Activated B cell treated with CpG ODN at 0.5 μM for 24 hours (primary cell): ENCODE data around the gene PADI6. TPM values are rescaled to one million over a fixed set of nuclear protein-coding genes. Genes with fewer than 3 reads are reported as not detected.

Experiments used
- ATAC-seq: fragments of 200-7000 bp; cut with Tn5 transposase; one replicate; pipeline ENCODE4 v1.10.0; 2021; ENCODE audit warnings: low read depth, mild to moderate bottlenecking, moderate library complexity
- CTCF ChIA-PET: fragments of 350-600 bp; sonication (Branson Sonifier 250); formaldehyde crosslinking; loops from one replicate; lab custom pipeline; 2021; ENCODE audit warnings: antibody characterized with exemption; lab: Charles Lee
- POLR2A ChIA-PET: fragments of 350-600 bp; sonication (Branson Sonifier 250); formaldehyde crosslinking; loops from one replicate; lab custom pipeline; 2021; ENCODE audit warnings: antibody characterized with exemption; lab: Charles Lee
- DNase-seq: peaks from one replicate; pipeline ENCODE4 v3.0.0; 2022
- H3K27ac Mint-ChIP-seq: one replicate; pipeline ENCODE4 v1.8.0; 2020; ENCODE audit warnings: mixed read lengths
- H3K27me3 Mint-ChIP-seq: one replicate; pipeline ENCODE4 v1.8.0; 2021; ENCODE audit warnings: mixed read lengths
- H3K36me3 Mint-ChIP-seq: one replicate; pipeline ENCODE4 v1.8.0; 2021; ENCODE audit warnings: low read depth, mixed read lengths
- H3K4me1 Mint-ChIP-seq: one replicate; pipeline ENCODE4 v1.8.0; 2021; ENCODE audit warnings: mixed read lengths
- H3K4me3 Mint-ChIP-seq: one replicate; pipeline ENCODE4 v1.8.0; 2020; ENCODE audit warnings: mild to moderate bottlenecking, mixed read lengths
- H3K9me3 Mint-ChIP-seq: one replicate; pipeline ENCODE4 v1.8.0; 2020; ENCODE audit warnings: mixed read lengths
- CTCF ChIP-seq: fragments of 200-600 bp; IDR thresholded peaks from one replicate; pipeline ENCODE4 v1.8.0; 2022; ENCODE audit warnings: antibody characterized with exemption, mild to moderate bottlenecking
- intact Hi-C: fragments of 100-400 bp; cut with micrococcal nuclease; formaldehyde crosslinking; loops from one replicate; pipeline ENCODE4 v1.15.1; 2024
- total RNA-seq: library from RNA; stranded (reverse); gene quantifications from 2 replicates; pipeline ENCODE4 v1.2.3, GENCODE V29; 2022

PADI6 gene
- total RNA-seq, 1 donor from 2014 or later: not detected

- no peak overlapping the region for H3K4me3 Mint-ChIP-seq
- CTCF ChIA-PET: no interaction called here
- no peaks in the 10 kb centered on the region for H3K9me3 Mint-ChIP-seq
- POLR2A ChIA-PET: no interaction called here
- no peak overlapping the region for H3K27ac Mint-ChIP-seq
- no peak for TF ChIP-seq CTCF
- intact Hi-C loops: no loop called here
- peaks cover 10% of the 10 kb centered on the region for H3K27me3 Mint-ChIP-seq
- DNase-seq (no peak), ATAC-seq (no peak)
- peaks cover 3% of the 10 kb centered on the region for H3K4me1 Mint-ChIP-seq
- H3K36me3 Mint-ChIP-seq: no peaks in the 10 kb centered on the region
Observed at GRCh38 chr1:17447501-17447992, 75.6 kb downstream of the PADI6 start.

Other genes starting within 250 kb of the PADI6 start
- not detected in 2 replicates for gene PADI1, start 167.1 kb upstream of the PADI6 start, total RNA-seq
- not detected in 2 replicates for gene PADI3, start 123.1 kb upstream of the PADI6 start, total RNA-seq
- gene PADI4, start 64.0 kb upstream of the PADI6 start, total RNA-seq: 0.29 and 0.42 TPM in 2 replicates
- gene RCC2, start 67.5 kb downstream of the PADI6 start, total RNA-seq: 79.4 and 85.1 TPM in 2 replicates
- 0.59 and 0.62 TPM in 2 replicates for gene ARHGEF10L, start 167.5 kb downstream of the PADI6 start, total RNA-seq